ENCODE results near the gene PODXL. TPM values are rescaled to one million over a fixed set of nuclear protein-coding genes. Genes with fewer than 3 reads are reported as not detected.
A peak's percentile ranks its signal among the peaks of the same experiment; 100 is the strongest.

Gene PODXL
- total RNA-seq, 4 donors from 2014 or later, result 7.9 to 21.3 (median 13.2) TPM

DNA sequence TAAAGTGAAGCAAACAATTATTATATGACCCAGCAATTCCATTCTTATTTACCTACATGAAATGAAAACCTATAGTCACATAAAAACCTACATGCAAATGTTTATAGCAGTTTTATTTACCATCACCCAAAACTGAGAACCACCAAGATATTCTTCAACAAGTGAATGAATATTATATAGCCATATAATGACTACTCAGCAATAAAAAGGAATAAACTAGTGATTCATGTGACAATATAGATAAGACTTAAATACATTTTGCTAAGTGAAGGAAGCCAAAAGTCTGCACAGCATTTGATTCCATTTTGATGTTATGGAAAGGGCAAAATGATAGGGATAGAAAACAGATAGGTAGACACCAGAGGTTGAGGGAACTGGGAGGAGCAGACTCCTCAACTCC, 31.7 kb downstream of the PODXL start:
- no peaks in the 10 kb centered on the region for H3K27me3 ChIP-seq
- H3K4me3 ChIP-seq, result no peak overlapping the region
- H3K27ac ChIP-seq, result peak overlapping the region; percentile 14 to 72 (median 43)
- no peak for TF ChIP-seq POLR2A (IDR thresholded peaks at IDR 0.05)
- TF ChIP-seq, protein P1, sequence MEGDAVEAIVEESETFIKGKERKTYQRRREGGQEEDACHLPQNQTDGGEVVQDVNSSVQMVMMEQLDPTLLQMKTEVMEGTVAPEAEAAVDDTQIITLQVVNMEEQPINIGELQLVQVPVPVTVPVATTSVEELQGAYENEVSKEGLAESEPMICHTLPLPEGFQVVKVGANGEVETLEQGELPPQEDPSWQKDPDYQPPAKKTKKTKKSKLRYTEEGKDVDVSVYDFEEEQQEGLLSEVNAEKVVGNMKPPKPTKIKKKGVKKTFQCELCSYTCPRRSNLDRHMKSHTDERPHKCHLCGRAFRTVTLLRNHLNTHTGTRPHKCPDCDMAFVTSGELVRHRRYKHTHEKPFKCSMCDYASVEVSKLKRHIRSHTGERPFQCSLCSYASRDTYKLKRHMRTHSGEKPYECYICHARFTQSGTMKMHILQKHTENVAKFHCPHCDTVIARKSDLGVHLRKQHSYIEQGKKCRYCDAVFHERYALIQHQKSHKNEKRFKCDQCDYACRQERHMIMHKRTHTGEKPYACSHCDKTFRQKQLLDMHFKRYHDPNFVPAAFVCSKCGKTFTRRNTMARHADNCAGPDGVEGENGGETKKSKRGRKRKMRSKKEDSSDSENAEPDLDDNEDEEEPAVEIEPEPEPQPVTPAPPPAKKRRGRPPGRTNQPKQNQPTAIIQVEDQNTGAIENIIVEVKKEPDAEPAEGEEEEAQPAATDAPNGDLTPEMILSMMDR (IDR thresholded peaks at IDR 0.05 in 4 of 5, conservative IDR thresholded peaks at IDR 0.05 in 1 of 5), result no peak
- DNase-seq, result no peak
- in situ Hi-C loops (cut with MboI; ENCODE audit: low sequenced_read_pairs in 4 of 4), result no loop called here
- no peaks in the 10 kb centered on the region for H3K9me3 ChIP-seq
- H3K36me3 ChIP-seq, result no peaks in the 10 kb centered on the region
- intact Hi-C loops (cut with DNase I; ENCODE audit: low total_unique reads), result no loop called here
- ATAC-seq, result no peak
- peaks cover 13 to 22% of the 10 kb centered on the region in 2 donors for H3K4me1 ChIP-seq

- no peak for TF ChIP-seq POLR2A (IDR thresholded peaks at IDR 0.05)
- in situ Hi-C loops (cut with MboI; ENCODE audit: low sequenced_read_pairs in 4 of 4), result no loop called here
- Histone ChIP-seq H3K4me1 (peaks cover 13 to 23% of the 10 kb centered on the region in 2 donors), H3K27me3 (no peaks in the 10 kb centered on the region), H3K36me3 (no peaks in the 10 kb centered on the region), H3K9me3 (no peaks in the 10 kb centered on the region), H3K27ac (peak overlapping the region; percentile 57 to 72 (median 68)), H3K4me3 (no peak overlapping the region)
- intact Hi-C loops (cut with DNase I; ENCODE audit: low total_unique reads), result no loop called here
- ATAC-seq, result peak; percentile 18 to 32
- no peak for DNase-seq
Observed at GRCh38 chr7:131524115-131524514, 32.3 kb downstream of the PODXL start.

GRCh38 chr7:131522325-131522930, 34.0 kb downstream of the PODXL start:
- ATAC-seq (peak in 1 of 2 donors; percentile 21), DNase-seq (no peak)
- Histone ChIP-seq H3K4me1 (peaks cover 13 to 18% of the 10 kb centered on the region in 2 donors), H3K9me3 (no peaks in the 10 kb centered on the region), H3K27ac (peak overlapping the region; percentile 62 to 72 (median 68)), H3K36me3 (no peaks in the 10 kb centered on the region), H3K27me3 (no peaks in the 10 kb centered on the region), H3K4me3 (no peak overlapping the region)
- in situ Hi-C loops (cut with MboI; ENCODE audit: low sequenced_read_pairs in 4 of 4) (no loop called here), intact Hi-C loops (cut with DNase I; ENCODE audit: low total_unique reads) (no loop called here)
- no peak for TF ChIP-seq POLR2A (IDR thresholded peaks at IDR 0.05)
- TF ChIP-seq, protein P1 (IDR thresholded peaks at IDR 0.05 in 4 of 5, conservative IDR thresholded peaks at IDR 0.05 in 1 of 5), result no peak

DNA sequence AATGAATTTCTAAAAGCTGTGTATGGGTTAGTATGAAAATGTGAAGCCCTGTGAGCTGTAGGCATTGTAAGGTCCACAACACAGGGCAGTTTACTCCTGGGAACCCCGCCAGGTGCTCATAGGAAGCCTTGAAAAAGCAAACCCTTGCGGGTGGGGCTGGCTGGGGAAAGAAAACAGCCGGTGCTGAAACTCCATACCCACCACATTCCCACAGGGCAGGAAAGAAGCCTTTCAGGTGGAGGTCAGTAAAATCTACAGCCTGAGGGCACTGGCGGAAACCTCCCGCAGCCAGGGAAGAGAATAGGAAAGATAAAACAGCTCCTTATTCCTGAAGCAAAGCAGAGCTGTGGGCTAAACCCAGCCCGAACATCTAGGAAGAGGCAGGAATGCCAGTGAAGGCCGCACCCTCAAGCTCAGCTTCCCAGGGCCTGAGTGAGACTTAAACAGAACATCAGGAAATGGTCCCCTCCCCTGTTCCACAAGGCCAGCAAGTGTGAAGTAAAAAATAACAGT, 34.7 kb downstream of the PODXL start:
- Histone ChIP-seq H3K27me3 (no peaks in the 10 kb centered on the region), H3K4me1 (peaks cover 13 to 18% of the 10 kb centered on the region in 2 donors), H3K4me3 (no peak overlapping the region), H3K9me3 (no peaks in the 10 kb centered on the region), H3K36me3 (no peaks in the 10 kb centered on the region), H3K27ac (peak overlapping the region; percentile 62 to 72 (median 68))
- ATAC-seq (peak; percentile 31 to 38), DNase-seq (peak in 1 of 2 donors; percentile 12)
- TF ChIP-seq POLR2A (IDR thresholded peaks at IDR 0.05), result peak in 1 of 2 donors; percentile 12
- TF ChIP-seq, protein P1 (IDR thresholded peaks at IDR 0.05 in 4 of 5, conservative IDR thresholded peaks at IDR 0.05 in 1 of 5), result no peak
- in situ Hi-C loops (cut with MboI; ENCODE audit: low sequenced_read_pairs in 4 of 4), result no loop called here
- intact Hi-C loops (cut with DNase I; ENCODE audit: low total_unique reads), result no loop called here

DNA sequence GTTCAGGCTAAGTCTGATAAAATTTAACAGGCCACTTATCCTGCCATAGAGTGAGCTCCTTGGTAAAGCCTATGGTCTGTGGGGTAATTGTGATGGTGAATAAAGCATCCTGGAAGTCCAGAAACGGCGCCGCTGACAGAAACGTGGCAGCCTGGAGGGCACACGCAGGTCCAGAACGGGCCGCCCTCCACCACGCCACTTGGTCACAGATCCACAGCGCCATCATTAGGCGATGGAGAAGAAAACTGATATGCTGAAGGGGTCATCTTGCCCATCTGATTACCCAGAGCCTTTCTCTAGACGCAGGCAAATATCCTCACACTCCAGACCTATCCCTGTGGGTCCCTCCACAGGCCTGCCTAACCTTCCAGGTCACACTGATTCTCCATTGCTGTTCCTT, 37.8 kb downstream of the PODXL start:
- intact Hi-C loops (cut with DNase I; ENCODE audit: low total_unique reads) (no loop called here), in situ Hi-C loops (cut with MboI; ENCODE audit: low sequenced_read_pairs in 4 of 4) (loop anchor here in 1 of 4 donors (10.0 kb wide), 1 partner anchor 136 kb away; no protein-coding TSS in a partner anchor)
- ATAC-seq (no peak), DNase-seq (no peak)
- Histone ChIP-seq H3K36me3 (no peaks in the 10 kb centered on the region), H3K9me3 (no peaks in the 10 kb centered on the region), H3K27ac (peak overlapping the region; percentile 46 to 72 (median 68)), H3K27me3 (no peaks in the 10 kb centered on the region), H3K4me3 (no peak overlapping the region), H3K4me1 (peaks cover 13% of the 10 kb centered on the region in 2 donors)
- TF ChIP-seq POLR2A (IDR thresholded peaks at IDR 0.05), result no peak
- TF ChIP-seq, protein P1 (IDR thresholded peaks at IDR 0.05 in 4 of 5, conservative IDR thresholded peaks at IDR 0.05 in 1 of 5), result no peak

Measured in gastrocnemius medialis (tissue), 4 donors.